GM18870 (cell line): ENCODE results near the gene LYPD4.
"Not testable (repeated sequence)": the region's sequence is repeated elsewhere in the genome, so short reads cannot be mapped to it uniquely, and the experiment has no call there.

ENCODE experiments used
- ATAC-seq: cut with Tn5 transposase; IDR thresholded peaks from one replicate; pipeline ENCODE4 v1.9.1; 2021; ENCODE audit warnings: moderate library complexity; ENCODE audit not compliant: unreplicated experiment

The LYPD4 gene

DNA sequence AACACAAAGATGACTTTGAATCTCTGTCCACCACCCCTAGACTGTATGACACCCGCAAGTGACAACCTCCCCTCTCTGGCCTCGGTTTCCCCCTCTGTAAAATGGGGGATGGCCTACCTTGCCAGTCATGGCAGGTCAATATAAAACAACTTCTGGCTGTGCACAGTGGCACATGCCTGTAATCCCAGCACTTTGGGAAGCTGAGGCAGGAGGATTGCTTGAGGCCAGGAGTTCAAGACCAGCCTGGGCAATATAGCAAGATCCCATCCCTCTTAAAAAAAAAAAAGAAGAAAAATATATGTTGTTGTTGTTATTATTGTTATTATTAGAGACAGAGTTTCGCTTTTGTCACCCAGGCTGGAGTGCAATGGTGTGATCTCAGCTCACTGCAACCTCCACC is 31.5 kb upstream of the LYPD4 start:
- not testable (repeated sequence) for ATAC-seq

- ATAC-seq, result no peak
Observed at GRCh38 chr19:41872775-41873647, 28.5 kb upstream of the LYPD4 start.

- ATAC-seq, result no peak
Observed at GRCh38 chr19:41872384-41872774, 27.9 kb upstream of the LYPD4 start.

- ATAC-seq, result peak; percentile 33
Observed at GRCh38 chr19:41871573-41872383, 27.3 kb upstream of the LYPD4 start.

GRCh38 chr19:41870401-41870873 is 26.0 kb upstream of the LYPD4 start:
- no peak for ATAC-seq

DNA sequence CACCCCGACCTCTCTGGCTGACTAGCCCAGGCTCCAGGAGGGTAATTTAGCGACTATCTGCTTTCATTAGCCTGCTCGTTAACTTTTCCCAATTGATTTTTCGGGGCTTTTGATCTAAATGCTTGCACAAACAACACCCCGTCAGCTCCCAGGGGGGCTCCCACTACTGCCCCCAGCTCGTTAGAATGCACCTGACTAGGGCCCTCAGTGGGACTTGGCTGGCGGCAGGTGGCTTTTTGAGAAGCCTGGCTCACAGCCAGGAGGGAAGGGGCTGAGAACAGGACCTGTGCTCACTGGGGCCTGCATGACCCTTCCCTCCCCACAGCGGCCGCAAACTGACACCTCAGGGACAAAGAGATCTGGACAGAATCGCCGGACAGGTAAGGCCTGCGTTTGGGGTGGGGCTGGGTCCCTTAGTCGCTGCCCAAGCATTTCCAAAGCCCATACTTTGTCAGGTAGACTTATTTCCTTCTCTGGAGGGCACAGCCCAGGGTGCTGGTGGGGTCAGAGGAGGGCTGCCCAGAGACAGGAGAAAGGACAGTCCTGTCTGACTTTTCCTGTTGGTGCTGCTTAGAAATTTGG is 25.0 kb upstream of the LYPD4 start:
- no peak for ATAC-seq

DNA sequence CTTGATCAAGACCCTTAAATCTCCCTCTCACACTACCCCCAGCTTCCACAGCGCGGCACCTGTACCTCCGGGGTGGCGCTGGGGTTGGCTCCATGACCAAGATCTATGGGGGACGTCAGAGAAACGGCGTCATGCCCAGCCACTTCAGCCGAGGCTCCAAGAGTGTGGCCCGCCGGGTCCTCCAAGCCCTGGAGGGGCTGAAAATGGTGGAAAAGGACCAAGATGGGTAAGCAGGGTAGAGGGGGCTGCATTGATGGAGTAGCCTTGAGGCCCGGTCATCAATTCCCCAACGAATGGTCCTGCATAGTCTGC is 24.5 kb upstream of the LYPD4 start:
- no peak for ATAC-seq

DNA sequence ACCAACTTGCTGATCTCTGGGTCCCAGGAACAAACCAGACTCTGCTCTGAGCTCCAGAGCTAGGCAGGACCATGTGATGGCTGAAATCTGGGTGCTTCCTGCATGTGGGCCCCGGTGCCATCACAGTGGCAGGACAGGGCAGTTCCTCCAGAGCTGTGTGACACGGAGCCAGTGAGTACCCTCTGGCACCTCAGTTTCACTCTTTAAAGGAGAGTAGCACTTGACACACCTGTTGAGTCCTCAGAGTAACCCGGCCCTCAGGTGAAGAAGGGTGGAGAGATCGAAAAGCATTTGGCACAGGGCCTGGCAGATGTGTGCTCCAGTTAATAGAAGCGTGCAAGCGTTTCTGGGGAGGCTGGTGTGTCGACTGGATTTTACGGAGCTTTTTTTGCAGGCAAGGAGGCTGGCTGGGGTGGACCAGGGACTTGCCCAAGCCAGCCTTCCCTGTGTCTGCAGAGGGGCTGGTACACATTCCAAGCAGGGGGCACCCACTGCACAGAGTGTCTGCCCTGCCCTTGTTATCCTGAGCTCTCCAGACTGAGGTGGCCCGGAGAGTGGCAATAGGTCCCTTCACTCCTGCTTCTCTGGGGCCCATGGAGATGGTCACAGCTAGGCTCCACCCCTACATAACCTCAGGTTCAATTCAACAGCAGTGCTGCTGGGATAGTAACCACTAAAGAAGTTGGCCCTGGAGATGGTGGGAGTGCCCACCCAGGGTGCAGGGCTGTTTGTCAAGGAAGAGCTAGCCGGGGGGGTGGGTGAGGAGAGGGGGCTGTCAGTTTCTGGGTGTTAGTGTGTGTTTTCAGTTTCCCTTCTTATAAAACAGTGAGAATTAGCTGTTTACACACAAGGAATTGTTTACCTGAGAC is 23.9 kb upstream of the LYPD4 start:
- ATAC-seq, result no peak

- no peak for ATAC-seq
Observed at GRCh38 chr19:41866284-41866683, 21.8 kb upstream of the LYPD4 start.

GRCh38 chr19:41864374-41864773 is 19.9 kb upstream of the LYPD4 start:
- no peak for ATAC-seq

GRCh38 chr19:41863209-41863931 is 18.9 kb upstream of the LYPD4 start:
- ATAC-seq, result no peak

- ATAC-seq, result no peak
Observed at GRCh38 chr19:41862445-41862986, 18.0 kb upstream of the LYPD4 start.

DNA sequence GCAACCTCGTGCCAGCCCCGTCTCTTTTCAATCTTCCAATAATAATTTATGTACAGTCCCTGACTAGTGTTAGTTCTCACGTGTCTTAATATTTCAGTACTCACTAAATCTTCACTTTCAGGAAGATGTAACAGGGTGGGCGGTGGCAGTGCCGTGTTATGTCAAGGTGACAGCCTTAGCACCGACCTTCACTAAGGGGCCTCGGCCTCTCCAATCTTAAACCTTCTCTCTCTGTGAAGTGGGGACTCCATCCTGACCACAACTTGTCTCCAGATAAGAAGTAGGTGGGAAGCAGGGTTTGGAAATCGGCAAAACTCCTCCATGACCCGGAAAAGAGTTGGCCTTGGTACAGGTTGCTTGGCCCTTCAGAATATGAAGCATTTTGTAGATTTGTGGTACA is 17.4 kb upstream of the LYPD4 start:
- ATAC-seq, result no peak

DNA sequence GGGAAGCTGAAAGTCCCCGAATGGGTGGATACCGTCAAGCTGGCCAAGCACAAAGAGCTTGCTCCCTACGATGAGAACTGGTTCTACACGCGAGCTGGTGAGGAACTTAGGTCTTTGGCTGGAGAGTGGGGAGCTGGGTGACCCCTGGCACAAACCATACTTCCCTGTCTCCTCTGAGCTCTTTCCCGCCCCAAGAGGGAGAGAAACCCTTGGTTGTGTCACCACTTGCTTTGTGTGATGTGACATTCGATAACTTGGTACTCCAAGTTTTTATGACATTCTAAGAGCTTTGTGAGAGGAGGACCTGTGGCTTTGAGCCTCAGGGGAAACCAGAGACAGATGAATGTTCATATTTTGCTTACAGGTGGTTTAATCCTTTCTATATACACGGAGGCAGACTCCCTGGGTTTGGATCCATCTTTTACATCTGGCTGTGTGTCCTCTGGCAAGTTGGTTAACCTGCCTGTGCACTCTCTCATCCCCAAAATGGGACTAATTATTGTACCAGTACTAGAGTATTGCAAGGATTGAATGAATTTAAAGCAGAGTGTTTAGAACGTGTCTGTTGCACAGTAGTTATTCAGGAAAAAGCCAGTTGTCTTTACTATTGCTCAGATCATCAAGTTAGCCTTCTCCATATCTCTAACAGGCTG is 16.8 kb upstream of the LYPD4 start:
- ATAC-seq, result no peak

DNA sequence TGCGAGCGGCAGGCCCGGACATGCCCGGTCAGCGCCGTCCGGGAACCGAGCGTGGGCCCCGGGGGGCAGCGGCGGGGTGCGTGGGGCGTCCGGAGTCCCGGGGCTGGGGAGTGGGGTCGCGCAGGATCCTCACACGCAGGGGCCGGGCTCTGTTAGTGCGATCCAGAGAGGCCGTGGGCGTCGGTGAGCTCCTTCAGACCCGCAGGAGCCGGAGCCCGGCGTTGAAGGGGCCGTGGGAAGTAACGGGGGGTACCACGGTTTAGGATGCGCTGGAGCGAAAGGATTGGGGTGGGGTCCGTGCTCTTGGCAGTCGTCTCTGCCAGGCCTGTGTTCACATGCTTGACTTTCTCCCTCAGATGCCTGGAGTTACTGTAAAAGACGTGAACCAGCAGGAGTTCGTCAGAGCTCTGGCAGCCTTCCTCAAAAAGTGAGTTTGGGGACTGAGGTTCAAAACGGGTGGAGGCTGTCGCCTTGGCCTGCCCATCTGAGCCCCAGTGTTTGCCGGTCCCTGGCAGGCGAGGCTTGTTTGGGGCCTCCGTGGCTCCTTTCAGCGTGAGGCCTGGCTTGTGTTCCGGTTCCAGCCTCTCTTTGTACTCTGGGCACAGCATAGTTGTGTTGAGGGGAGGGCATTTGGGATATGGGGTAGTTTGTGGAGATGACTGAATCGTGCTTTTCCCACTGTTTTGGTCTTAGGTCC is 16.1 kb upstream of the LYPD4 start:
- ATAC-seq, result no peak

DNA sequence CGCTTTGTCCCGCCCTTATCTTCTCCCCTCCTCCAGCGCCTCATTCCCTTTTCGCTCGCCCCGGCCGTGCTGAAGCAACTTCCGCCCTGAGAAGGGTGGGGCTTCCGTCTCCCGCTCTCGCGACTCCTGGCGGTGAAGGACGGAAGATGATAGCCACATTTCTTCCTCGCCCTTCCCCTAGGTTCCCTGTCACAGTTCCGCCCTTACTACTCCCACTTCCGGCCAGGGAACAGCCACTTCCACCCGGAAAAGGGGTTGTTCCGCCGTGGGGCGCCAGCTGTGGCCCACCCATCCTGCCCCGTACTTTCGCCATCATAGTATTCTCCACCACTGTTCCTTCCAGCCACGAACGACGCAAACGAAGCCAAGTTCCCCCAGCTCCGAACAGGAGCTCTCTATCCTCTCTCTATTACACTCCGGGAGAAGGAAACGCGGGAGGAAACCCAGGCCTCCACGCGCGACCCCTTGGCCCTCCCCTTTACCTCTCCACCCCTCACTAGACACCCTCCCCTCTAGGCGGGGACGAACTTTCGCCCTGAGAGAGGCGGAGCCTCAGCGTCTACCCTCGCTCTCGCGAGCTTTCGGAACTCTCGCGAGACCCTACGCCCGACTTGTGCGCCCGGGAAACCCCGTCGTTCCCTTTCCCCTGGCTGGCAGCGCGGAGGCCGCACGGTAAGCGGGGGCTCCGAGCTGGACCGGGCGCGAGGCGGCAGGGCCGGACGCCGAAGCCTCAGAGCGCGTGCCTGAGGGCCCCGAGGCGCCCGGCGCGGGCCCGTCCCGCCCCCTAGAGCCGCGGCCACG is 15.3 kb upstream of the LYPD4 start, which contains the start of gene RPS19:
TSS of gene RPS19 (plus strand) at position 638 of the 801 bp plus-strand sequence. CDS start 520 bp downstream, outside the sequence.
- ATAC-seq, result peak; percentile 73

DNA sequence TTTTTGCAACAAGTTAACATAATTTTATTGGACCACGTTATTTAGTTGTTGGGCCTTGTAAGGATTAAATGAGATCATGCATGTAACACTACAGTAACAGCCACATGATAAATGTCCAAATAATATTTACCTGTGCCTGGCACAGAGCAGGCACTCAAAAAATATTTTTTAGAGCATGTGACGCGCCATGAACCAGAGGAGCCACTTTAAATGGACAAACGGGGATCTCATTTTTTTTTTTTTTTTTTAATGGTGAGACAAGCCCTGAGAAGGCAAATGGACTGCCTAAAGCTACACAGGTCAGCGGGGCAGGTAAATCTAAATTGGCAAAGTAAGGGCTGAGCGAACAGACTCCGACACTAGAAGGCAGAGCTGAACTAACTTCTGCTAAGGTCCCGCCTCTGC is 14.7 kb upstream of the LYPD4 start:
- no peak for ATAC-seq

- no peak for ATAC-seq
Observed at GRCh38 chr19:41853768-41854167, 9.3 kb upstream of the LYPD4 start.
